NCI-H2227 treated with DMSO at 0.1 percent for 48 hours (cell line): ENCODE results near the gene RTF2.
"Not testable (repeated sequence)": the region's sequence is repeated elsewhere in the genome, so short reads cannot be mapped to it uniquely, and the experiment has no call there.

ENCODE experiments used
- DNase-seq: peaks from one replicate; lab custom pipeline; 2025; lab: John Stamatoyannopoulos, UW

RTF2 gene

DNA sequence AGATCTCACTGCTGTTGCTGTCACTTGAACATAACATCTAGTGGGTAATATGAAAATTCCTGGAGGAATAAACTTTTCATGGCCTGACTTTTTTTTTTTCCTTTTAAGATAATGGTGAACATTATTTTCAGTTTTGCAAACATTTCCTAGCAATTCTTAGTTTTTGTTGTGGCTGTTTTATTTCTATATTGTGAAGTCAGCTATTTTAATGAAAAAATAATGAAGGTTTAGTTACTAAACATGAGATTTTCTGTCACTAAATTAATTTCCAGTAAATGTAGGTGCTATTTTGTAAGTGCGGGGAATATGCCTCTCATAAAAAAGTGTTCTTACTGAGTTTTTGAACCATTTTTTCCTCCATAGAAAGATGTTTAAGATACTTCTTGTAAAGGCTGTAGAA, 32.7 kb downstream of the RTF2 start:
- no peak for DNase-seq

DNA sequence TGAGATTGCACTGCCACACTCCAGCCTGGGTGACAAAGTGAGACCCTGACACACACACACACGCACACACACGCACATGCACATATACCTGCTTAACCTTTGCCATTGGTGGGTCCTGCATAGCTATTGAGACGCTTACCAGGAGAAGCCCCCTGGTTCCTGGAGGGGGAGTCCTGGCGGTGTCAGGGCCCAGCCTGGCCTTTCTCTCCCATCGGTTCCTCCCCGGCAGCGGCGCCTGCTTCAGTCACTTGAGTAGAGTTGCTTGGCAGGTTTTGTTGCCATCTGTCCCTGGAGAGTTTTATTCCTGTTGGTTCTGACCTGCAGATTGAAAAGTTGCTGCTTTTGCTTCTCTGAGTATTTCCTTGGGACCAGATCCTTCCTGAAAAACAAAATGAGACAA, 35.5 kb downstream of the RTF2 start:
- DNase-seq: no peak

DNA sequence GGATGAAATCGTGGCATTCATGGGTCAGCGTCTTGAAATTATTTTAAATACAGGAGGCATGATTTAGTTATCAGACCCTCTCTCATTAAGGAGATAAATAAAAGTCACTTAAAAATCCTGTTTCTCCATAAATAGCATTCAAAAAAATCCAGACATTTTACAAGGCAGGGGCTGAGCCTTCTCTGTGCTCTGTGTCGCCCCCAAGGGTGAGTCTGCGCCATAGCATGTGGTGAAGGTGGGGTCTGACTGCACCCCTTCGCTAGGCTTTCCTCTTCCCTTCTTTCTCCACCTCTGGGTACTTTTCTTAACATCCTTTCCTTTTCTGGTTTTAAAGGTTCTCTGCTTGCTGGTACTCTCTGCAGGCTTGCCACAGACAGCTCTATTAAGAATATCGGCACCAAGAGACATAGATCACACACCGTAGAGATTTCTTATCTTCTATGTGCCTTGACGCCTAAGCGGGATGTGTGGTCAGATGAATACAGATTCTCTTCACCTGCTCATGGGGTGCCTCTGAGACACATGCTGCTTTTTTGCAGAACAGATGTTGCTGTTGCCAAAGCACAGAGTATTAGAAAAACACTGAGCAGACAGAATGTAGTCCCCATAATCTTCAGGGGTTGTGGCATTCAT, 36.1 kb downstream of the RTF2 start:
- DNase-seq: no peak

DNA sequence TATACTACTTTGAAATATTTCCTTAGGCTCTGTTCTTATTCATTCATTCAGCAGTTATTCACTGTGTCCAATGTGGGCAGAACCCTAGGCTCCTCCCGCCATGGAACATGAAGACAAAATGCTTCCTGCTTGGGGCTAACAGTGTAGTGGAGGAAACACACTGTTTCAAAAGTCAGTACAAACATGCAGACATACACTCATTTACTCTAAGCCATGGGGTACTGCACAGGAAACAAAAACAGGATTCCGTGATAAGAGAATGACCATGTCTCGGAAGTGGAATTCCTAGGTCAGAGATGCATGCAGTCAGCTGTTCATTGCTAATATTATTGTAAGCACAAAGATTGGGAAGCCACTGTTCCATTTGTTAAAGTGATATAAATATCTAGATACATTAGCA, 37.7 kb downstream of the RTF2 start:
- no peak for DNase-seq

DNA sequence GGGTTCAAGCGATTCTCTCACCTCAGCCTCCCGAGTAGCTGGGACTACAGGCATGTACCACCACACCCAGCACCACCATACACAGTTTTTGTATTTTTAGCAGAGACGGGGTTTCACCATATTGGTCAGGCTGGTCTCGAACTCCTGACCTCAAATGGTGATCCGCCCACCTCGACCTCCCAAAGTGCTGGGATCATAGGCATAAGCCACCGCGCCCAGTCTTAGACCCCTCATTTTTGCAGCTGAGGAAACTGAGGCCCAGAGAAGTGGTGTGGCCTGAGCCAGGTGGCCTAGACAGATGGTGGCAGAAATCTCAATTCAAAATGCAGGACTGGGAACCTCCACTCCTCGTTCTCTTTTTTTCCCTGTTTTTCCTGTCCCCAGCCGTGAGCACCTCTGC, 43.5 kb downstream of the RTF2 start:
- DNase-seq: no peak

DNA sequence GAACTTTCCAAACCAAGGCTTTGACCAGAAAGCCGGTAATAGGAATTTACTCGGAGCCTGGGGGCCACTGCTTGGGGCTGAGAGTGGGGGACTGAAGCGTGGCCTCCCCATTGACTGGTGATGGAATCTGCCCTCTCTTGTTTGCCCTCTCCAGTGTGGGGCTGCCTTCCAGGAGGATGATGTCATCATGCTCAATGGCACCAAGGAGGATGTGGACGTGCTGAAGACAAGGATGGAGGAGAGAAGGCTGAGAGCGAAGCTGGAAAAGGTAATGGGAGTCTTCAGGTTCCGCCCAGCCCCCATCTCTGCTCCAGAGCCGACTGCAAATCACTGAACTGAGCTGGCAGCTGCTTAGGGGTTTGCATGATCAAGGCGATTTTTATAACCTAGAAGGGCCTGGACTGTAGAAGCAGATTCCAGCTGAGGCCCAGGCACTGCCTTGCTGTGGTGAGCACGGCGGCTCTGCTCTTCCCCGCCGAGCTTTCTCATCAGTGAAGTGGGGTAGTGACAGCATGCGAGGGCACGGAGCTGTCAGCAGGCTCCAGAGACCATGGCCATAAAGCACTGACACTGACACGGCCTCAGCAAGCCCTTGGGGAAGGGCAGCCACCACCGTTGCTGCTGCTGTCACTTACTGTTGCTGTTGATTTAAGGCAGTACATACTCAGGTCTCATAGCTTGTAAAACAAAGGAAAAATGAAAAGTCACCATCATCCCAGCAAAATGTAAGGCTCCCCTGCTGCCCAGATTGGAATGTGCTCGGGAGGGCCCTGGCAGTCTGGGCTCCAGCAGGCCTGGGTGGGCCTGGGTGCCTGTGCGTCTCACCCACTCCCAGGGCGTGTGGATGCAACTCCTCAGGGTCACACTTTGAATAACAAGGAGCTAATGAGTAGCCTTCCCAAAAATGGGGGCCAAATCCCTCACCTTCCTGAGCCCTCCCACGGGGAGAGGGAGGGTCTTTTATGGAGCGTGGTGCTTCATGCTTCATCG, 45.0 kb downstream of the RTF2 start:
- DNase-seq: no peak

DNA sequence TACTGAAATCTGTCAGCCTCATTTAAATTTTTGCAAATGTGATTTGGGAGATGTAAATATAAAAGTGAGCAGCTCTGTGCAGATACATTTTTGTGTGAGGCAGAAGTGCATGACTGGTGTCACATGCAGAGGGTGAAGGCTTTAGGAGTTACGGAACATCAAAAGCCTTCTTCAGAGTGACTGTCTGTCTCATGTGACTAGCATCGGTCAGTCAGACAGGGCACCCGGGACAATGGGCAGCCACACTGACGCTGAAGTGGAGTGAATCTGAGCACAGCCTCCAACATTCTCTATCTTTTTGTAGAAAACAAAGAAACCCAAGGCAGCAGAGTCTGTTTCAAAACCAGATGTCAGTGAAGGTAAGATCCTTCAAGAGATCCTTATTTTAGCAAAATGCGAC, 48.2 kb downstream of the RTF2 start:
- DNase-seq: no peak

DNA sequence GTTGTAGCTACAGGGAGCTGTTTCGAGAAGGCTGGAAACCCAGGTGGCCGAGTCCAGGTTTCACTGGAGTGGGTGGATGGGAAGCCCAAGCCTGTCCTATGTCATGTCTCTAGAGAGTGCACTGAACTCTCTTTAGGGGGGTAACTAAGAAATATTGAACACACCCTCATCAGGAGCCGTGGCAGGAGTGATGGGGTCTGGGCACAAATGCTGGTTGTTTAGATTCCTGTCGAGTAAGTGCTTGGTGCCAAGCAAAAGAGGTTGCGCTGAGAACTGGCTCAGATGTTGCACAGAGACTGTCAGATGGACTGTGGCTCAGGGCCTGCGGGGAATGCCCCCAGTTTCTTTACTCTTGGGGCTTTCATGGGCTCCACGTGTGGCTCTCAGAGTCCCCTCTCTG, 48.8 kb downstream of the RTF2 start:
- no peak for DNase-seq

DNA sequence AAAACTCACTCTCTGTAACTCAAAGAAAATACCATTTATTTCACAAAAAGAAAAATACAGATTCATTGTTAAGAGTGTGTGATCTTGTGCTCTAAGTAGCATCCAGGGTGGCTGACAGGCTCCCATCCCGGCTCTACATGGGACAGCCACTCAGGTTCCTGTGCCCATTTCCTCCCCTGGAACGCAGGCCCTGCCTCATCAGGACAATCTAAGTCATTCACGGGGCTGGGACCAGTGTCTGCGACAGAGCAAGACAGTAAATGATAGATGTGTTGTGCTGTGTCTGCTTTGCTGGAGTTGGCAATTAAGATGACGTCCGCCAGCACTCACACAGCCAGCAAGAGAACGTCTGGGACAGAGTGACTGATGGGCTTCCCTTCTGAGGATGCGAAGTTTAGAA, 49.2 kb downstream of the RTF2 start:
- DNase-seq: no peak

DNA sequence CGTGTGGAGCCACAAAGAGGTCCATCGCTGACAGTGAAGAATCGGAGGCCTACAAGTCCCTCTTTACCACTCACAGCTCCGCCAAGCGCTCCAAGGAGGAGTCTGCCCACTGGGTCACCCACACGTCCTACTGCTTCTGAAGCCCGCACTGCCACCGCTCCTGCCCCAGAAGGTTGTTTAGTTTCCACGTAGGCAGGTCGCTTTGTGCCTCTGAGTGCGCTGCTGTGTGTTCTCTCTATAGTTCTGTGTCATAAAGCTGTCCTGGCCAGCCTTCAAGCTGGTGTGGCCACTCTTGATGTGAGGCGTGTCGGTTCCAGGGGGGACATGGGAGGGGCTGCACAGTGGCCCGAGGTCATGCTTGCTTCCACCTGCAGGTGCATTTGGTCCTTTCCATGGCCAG, 49.7 kb downstream of the RTF2 start:
- DNase-seq: no peak

DNA sequence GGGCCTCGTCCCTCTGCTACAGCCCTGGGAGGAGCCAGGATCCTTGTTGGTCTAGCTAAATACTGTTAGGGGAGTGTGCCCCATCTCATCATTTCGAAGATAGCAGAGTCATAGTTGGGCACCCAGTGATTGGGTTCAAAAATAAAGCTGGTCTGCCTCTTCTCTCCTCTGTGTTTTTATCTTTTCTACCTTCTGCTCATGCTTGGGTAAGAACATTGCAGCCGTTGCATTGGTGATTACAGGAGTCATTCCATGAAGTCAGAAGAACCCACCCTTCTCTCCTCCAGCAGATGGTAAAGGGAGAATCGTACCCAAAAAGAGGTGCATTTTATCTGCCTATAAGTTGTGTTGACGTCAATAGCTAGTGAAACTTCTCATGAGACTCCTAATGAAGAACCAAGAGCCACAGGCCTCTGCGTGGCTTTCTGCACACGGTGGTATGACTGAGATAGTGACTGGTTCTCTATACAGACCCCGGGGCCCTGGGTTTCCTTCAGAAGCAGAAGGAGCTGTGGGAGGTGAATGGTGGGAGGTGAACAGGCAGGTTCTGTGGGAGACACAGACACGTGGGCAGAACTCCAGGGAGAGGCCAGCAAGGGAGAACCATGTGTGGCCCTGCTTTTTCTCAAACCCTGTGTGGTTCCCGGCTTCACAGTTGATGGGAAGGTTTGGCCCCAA, 50.4 kb downstream of the RTF2 start:
- no peak for DNase-seq

DNA sequence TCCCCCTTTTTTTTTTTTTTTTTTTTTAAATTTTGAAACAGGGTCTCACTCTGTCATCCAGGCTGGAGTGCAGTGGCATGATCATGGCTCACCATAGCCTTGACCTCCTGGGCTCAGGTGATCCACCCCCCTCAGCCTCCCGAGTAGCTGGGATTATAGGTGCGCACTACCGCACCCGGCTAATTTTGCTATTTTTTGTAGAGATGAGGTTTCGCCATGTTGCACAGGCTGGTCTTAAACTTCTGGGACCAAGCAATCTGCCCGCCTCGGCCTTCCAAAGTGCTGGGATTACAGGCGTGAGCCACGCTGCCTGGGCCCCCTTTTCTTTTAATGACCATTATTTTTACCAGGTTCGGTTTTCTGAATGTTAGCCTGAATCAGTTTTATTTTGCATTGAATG, 51.1 kb downstream of the RTF2 start:
- DNase-seq: no peak

DNA sequence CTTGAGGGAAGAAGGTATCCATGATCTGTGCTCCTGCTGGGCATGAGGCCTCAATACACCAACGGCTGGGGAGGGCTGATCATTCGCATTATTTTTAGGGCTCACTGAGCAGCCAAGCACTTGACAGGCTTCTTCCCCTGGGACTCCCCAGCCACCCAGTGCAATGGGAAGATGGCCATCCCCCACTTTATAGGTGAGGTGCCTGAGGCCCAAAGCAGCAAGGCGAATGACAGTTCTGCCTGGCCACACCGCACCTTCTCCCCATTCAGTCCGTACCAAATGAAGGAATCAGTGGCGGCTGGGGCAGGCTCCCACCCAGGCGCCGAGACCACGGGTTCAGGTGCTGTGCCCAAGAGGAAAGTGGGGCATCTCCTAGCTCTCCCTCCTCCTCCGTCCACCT, 51.8 kb downstream of the RTF2 start:
- DNase-seq: no peak

DNA sequence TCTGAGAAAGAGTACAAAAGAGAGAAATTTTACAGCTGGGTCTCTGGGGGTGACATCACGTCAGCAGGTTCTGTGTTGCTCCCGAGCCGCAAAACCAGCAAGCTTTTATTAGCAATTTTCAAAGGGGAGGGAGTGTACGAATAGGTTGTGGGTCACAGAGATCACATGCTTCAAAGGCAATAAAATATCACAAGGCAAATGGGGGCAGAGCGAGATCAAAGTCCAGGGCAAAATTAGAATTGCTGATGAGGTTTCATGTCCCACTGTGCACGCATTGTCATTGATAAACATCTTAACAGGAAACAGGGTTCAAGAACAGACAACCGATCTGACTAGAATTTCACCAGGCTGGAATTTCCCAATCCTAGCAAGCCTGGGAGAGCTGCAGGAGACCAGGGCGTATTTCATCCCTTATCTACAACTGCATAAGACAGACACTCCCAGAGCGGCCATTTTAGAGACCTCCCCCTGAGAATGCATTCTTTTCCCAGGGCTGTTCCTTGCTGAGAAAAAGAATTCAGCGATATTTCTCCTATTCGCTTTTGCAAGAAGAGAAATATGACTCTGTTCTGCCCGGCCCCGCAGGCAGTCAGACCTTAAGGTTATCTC, 52.4 kb downstream of the RTF2 start:
- DNase-seq: not testable (repeated sequence)

DNA sequence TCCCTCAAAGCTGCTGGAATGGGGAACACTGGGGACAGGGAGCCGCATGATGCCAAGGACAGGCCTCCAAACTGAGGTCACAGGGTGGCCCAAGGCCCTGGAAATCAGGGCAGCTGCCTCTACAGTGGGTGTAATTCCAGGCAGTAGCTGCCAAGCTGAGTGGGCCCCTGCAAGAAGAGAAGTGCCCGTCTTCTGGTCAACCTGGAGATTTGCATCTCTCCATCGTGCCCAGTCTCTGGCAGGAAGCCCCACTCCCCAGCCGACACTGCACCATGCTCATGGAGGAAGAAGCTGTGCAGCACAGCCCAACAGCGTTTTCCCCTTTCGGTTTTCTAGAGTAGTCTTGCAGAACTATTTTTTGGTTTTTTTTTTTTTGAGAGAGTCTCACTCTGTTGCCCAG, 53.9 kb downstream of the RTF2 start:
- no peak for DNase-seq

DNA sequence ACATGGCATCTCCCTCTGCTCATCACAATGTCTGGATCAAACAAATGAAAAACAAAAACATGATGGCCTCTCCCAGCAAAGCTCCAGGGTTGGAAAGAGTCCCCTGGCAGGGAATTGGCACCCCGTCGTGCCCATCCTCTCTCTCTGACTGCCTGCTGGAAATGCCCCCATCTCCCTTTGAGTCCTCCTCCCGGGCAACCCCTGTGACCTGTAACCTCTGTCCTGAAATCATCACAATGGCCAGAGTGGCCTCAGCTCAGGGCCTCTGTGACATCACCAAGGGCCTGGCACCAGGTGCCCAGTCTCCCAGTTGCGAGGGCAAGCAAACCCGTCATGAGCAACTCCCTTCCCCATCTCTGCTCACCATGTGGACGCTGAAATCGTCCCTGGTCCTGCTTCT, 56.0 kb downstream of the RTF2 start, which contains the start of gene FAM209A:
Gene FAM209A (plus strand): TSS at position 301 of the 400 bp plus-strand sequence. CDS start 65 bp downstream, at position 366.
- not testable (repeated sequence) for DNase-seq

DNA sequence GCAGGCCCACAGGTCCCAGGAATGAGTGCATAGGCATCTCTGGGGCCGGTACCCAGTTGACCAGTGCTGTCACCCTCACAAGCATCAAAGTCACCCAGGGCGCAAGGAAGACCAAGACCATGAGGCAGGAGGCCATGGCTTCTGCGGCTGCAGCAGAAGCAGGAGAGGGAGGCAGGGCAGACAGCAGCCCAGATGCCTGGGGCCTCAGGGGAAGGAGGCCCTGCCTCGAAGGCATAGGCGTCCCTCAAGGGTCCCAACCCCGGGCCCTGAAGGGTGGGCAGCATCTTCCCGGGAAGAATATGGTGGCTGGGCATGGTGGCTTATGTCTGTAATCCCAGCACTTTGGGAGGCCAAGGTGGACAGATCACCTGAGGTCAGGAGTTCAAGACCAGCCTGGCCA, 59.1 kb downstream of the RTF2 start:
- DNase-seq: no peak

DNA sequence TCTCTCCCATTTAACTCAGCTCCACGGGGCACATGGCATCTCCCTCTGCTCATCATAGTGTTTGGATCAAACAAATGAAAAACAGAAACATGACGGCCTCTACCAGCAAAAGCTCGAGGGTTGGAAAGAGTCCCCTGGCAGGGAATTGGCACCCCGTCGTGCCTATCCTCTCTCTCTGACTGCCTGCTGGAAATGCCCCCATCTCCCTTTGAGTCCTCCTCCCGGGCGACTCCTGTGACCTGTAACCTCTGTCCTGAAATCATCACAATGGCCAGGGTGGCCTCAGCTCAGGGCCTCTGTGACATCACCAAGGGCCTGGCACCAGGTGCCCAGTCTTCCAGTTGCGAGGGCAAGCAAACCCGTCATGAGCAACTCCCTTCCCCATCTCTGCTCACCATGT, 64.5 kb downstream of the RTF2 start, which contains the start of gene FAM209B:
Gene FAM209B (plus strand): TSS at position 301 of the 400 bp plus-strand sequence. CDS start 96 bp downstream, at position 397.
- not testable (repeated sequence) for DNase-seq

DNA sequence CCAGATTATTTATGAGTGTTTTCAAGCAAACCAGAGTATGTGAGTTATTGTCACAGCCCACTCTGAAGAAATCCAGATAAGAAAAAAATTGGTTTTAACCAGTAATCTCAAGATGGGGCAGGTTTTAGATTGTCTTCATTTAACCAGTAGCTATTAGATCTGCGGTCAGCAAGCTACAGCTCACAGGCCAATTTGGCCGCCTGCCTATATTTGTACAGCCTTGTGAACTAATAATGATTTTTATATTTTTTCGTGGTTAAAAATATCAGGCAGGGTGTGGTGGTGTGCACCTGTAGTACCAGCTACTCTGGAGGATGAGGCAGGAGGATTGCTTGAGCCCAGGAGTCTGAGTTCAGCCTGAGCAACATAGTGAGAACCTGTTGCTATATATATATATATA, 69.6 kb downstream of the RTF2 start:
- DNase-seq: no peak

DNA sequence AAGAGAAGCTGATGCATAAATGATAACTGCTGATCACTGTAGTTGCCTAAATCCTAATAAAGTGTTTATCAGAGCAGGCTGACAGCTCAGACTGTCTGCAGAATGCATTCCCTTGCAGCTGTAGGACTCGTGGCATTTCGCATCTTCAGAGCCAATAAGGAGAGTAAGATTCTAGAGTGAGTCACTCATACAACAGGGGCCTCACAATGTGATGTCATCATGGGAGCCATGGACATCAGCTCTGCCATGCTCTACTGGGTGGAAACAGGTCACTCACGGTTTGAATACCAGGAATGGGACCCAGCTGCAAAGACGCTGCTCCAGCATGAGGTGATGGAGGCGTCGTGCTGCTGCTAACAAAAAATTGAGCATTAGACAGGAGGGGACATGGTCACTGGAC, 72.0 kb downstream of the RTF2 start:
- no peak for DNase-seq

DNA sequence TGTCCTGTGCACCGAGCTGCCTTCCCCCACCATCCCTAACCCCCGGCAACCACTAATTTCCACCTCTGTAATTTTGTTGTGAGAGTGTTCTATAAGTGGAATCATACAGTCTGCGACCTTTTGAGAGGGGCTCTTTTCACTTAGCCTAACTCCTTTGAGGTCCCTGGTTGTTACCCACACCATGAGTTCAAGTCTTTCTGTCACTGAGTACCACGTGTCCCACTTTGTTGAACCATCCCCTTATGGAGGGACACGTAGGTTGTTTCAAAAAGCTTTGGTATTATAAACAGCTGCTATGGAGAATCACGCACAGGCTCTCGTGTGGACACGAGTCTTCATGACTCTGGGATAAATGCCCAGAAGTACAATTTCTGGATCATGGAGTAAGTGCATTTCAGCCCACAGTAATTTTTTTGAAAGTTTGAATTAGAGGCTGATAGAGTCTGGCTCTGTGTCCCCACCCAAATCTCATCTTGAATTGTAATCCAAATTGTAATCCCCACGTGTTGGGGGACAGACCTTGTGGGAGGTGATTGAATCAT, 74.1 kb downstream of the RTF2 start:
- DNase-seq: no peak

DNA sequence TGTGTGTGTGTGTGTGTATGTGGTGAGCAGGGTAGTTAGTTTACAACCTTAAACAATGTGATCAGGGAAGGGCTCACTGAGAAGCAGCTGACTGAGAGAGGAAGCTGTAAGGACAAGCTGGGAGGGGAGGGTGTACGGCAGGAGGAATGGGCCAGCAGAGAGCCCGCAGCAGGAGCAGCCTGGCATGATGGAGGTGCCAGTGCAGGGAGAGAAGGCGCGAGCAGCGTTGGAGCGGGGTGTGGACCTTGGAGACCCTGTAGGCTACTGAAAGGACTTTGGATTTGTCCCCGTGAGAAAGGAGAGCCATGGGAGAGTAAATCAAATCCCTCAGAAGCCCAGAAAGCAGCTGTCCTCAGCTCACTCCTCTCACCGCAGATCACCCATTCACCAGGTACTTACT, 83.1 kb downstream of the RTF2 start:
- DNase-seq: no peak
